Ishikawa (cell line): ENCODE measurements around the gene FHIP1A.

Experiments used
- CEBPB ChIP-seq: IDR thresholded peaks from 2 replicates; pipeline ENCODE4 v1.6.1; 2012
- CREB1 ChIP-seq: IDR thresholded peaks from 2 replicates; pipeline ENCODE4 v1.6.1; 2012; ENCODE audit warnings: low read depth
- EP300 ChIP-seq: IDR thresholded peaks from 2 replicates; pipeline ENCODE4 v1.6.1; 2012; ENCODE audit warnings: borderline replicate concordance
- FOXM1 ChIP-seq: IDR thresholded peaks from 2 replicates; pipeline ENCODE4 v1.6.1; 2012; ENCODE audit warnings: low read depth, borderline replicate concordance
- RAD21 ChIP-seq: IDR thresholded peaks from 2 replicates; pipeline ENCODE4 v1.6.1; 2012; ENCODE audit warnings: low read depth
- REST ChIP-seq: IDR thresholded peaks from 2 replicates; pipeline ENCODE4 v1.6.1; 2012; ENCODE audit warnings: low read depth, mild to moderate bottlenecking
- TAF1 ChIP-seq: IDR thresholded peaks from 2 replicates; pipeline ENCODE4 v1.6.1; 2012; ENCODE audit warnings: low read depth, mild to moderate bottlenecking
- TCF12 ChIP-seq: IDR thresholded peaks from 2 replicates; pipeline ENCODE4 v1.6.1; 2012; ENCODE audit warnings: low read depth
- TEAD4 ChIP-seq: IDR thresholded peaks from 2 replicates; pipeline ENCODE4 v1.6.1; 2012
- USF1 ChIP-seq: IDR thresholded peaks from 2 replicates; pipeline ENCODE4 v1.6.1; 2012
- YY1 ChIP-seq: IDR thresholded peaks from 2 replicates; pipeline ENCODE4 v1.6.1; 2012; ENCODE audit warnings: low read depth
- TF ChIP-seq, protein P1 (sequence below): IDR thresholded peaks from 2 replicates; pipeline ENCODE4 v1.6.1; 2012

DNA sequence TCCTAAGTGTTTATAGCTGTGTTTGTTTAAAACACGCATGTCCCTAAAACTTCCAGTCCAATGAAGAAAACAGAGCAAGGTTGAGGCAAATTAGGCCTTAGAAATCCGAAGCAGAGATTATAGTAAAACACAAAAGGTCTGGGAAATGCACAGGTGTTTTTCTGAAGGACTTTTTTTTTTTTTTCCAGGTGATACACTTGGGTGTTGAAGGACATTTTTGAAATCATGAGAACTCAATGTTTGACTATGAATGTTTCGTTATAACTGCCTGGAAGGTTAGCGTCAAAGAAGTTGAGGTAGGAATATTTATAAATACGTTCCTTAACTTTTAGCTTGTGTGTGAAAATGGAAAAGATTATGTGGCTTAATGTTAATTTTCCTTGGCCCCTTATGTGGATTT, 45.5 kb downstream of the FHIP1A start:
- TF ChIP-seq REST (no peak), TCF12 (no peak), YY1 (no peak), EP300 (no peak), TEAD4 (no peak), CEBPB (no peak), USF1 (no peak), RAD21 (no peak), TAF1 (no peak), CREB1 (no peak), FOXM1 (no peak)
- TF ChIP-seq, protein P1, sequence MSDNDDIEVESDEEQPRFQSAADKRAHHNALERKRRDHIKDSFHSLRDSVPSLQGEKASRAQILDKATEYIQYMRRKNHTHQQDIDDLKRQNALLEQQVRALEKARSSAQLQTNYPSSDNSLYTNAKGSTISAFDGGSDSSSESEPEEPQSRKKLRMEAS = no peak
